ENCODE measurements around the gene SRRM3.
"Not testable (repeated sequence)": the region's sequence is repeated elsewhere in the genome, so short reads cannot be mapped to it uniquely, and the experiment has no call there.

Gene SRRM3

DNA sequence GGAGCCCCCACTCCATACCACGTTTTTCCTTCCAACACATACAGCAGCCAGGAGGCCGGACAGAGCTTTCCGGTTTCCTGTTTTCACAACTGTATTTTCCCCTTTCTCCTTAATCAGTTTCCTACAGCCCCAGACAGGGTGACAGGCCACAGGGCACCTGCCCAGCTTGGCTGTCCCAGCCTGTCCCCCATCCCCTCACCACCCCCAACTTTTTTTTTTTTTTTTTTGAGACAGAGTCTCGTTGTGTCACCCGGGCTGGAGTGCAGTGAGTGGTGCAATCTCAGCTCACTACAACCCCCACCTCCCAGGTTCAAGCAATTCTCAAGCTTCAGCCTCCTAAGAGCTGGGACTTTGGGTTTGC, 90.5 kb downstream of the SRRM3 start:
- TF ChIP-seq, protein P1, sequence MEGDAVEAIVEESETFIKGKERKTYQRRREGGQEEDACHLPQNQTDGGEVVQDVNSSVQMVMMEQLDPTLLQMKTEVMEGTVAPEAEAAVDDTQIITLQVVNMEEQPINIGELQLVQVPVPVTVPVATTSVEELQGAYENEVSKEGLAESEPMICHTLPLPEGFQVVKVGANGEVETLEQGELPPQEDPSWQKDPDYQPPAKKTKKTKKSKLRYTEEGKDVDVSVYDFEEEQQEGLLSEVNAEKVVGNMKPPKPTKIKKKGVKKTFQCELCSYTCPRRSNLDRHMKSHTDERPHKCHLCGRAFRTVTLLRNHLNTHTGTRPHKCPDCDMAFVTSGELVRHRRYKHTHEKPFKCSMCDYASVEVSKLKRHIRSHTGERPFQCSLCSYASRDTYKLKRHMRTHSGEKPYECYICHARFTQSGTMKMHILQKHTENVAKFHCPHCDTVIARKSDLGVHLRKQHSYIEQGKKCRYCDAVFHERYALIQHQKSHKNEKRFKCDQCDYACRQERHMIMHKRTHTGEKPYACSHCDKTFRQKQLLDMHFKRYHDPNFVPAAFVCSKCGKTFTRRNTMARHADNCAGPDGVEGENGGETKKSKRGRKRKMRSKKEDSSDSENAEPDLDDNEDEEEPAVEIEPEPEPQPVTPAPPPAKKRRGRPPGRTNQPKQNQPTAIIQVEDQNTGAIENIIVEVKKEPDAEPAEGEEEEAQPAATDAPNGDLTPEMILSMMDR (IDR thresholded peaks at IDR 0.05; ENCODE audit: insufficient read depth, low read depth, low read length, missing control alignments): no peak
- no peak for DNase-seq (ENCODE audit: low read depth)
- H3K4me3 ChIP-seq (ENCODE audit: low read depth, low read length): no peak overlapping the region; the same call in 1 of the 2 replicates

DNA sequence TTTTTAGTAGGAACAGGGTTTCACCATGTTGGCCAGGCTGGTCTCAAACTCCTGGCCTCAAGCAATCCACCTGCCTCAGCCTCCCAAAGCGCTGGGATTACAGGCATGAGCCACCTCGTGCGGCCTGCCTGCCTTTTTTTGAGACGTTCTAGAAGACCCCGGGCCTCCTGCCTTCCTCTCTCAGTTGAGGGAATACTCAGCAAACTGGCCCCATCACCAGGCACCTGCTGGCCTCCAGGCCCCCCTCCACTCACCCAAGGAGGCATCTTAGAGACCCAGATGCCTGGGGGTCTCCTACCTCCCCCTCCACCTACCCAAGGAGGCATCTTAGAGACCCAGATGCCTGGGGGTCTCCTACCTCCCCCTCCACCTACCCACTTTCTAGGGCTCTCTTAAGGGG, 91.2 kb downstream of the SRRM3 start:
- H3K4me3 ChIP-seq (ENCODE audit: low read depth, low read length); DNase-seq (ENCODE audit: low read depth): not testable (repeated sequence)

GRCh38 chr7:76293407-76293901, 91.8 kb downstream of the SRRM3 start:
- H3K4me3 ChIP-seq (ENCODE audit: low read depth, low read length): no peak overlapping the region
- TF ChIP-seq, protein P1 (IDR thresholded peaks at IDR 0.05; ENCODE audit: insufficient read depth, low read depth, low read length, missing control alignments): no peak
- DNase-seq (ENCODE audit: low read depth): no peak

- peak; percentile 37 for DNase-seq (ENCODE audit: low read depth)
- H3K4me3 ChIP-seq (ENCODE audit: low read depth, low read length): no peak overlapping the region
- TF ChIP-seq, protein P1 (IDR thresholded peaks at IDR 0.05; ENCODE audit: insufficient read depth, low read depth, low read length, missing control alignments): no peak
These were observed 92.8 kb downstream of the SRRM3 start for GRCh38 chr7:76294344-76295024.

DNA sequence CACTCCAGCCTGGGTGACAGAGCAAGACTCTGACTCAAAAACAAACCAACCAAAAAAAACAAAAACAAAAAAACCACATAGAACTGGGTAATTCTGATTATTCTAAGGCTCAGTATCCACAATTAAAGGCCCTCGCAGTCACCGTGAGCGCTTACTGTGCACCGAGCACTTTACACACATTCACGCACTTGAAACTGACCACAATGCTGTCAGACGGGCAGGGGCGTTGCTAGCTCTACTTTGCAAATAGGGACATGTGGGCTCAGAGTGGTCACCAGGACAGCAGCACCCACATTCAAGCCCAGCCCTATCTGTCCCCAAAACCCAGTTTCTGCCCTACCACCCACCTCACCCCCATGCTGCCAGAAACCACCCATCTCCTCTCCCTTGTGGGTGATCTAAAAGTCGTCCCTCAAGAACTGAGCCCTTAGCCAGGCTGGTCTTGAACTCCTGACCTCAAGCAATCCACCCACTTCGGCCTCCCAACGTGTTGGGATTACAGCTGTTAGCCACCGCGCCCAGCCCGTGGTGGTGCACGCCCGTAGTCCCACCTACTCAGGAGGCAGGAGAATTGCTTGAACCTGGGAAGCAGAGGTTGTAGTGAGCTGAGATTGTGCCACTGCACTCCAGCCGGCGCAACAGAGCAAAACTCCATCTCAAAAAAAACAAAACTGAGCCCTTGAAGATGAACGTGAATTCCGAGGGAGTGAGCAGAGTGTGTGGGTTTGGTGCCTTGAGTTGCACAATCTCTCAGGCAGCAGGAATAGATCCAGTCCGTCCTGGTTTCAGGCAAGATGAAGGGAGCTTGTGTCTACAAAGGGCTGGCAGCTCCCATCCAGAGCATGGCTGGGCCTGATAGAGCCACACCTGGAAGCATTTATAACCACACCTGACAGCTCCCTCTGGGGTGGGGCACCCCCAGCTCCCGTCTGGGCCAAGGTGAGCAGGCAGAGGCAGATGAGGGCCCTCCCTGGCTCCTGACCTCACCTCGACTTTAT, 95.3 kb downstream of the SRRM3 start:
- DNase-seq (ENCODE audit: low read depth): no peak
- TF ChIP-seq, protein P1 (IDR thresholded peaks at IDR 0.05; ENCODE audit: insufficient read depth, low read depth, low read length, missing control alignments): no peak
- H3K4me3 ChIP-seq (ENCODE audit: low read depth, low read length): no peak overlapping the region

DNA sequence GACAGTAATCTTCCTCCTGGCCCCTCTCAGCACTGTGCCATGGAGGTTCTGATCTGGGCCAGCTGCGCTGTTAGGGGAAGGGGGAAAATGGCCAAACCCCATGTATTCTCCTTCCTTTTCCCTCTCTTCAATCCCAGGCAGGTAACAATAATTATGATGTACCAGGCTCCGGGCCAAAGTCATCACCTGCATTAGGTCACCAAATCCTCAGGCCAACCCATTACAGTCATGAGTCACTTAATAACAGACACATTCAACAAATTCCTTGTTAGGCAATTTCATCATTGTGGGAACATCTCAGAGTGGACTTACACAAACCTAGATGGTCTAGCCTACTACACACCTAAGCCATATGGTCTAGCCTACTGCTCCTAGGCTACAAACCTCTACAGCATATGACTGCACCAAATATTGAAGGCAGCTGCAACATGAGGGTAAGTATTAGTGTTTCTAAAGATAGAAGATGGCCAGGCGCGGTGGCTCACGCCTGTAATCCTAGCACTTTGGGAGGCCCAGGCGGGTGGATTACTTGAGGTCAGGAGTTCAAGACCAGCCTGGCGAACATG, 98.6 kb downstream of the SRRM3 start:
- H3K4me3 ChIP-seq (ENCODE audit: low read depth, low read length): no peak overlapping the region
- TF ChIP-seq, protein P1 (IDR thresholded peaks at IDR 0.05; ENCODE audit: insufficient read depth, low read depth, low read length, missing control alignments): no peak
- no peak for DNase-seq (ENCODE audit: low read depth)

- no peak overlapping the region for H3K4me3 ChIP-seq (ENCODE audit: low read depth, low read length)
- no peak for DNase-seq (ENCODE audit: low read depth)
- TF ChIP-seq, protein P1 (IDR thresholded peaks at IDR 0.05; ENCODE audit: insufficient read depth, low read depth, low read length, missing control alignments): no peak
These were observed 99.3 kb downstream of the SRRM3 start for GRCh38 chr7:76301000-76301399.

Measured in GM12865 (cell line).